GM04504 (cell line): ENCODE data around the gene SAMD11.
"Not testable (repeated sequence)": the region's sequence is repeated elsewhere in the genome, so short reads cannot be mapped to it uniquely, and the experiment has no call there.

Experiments used
- DNase-seq: peaks from one replicate; pipeline ENCODE4 v3.0.0-alpha.2; 2012; ENCODE audit warnings: low read depth

The SAMD11 gene

DNA sequence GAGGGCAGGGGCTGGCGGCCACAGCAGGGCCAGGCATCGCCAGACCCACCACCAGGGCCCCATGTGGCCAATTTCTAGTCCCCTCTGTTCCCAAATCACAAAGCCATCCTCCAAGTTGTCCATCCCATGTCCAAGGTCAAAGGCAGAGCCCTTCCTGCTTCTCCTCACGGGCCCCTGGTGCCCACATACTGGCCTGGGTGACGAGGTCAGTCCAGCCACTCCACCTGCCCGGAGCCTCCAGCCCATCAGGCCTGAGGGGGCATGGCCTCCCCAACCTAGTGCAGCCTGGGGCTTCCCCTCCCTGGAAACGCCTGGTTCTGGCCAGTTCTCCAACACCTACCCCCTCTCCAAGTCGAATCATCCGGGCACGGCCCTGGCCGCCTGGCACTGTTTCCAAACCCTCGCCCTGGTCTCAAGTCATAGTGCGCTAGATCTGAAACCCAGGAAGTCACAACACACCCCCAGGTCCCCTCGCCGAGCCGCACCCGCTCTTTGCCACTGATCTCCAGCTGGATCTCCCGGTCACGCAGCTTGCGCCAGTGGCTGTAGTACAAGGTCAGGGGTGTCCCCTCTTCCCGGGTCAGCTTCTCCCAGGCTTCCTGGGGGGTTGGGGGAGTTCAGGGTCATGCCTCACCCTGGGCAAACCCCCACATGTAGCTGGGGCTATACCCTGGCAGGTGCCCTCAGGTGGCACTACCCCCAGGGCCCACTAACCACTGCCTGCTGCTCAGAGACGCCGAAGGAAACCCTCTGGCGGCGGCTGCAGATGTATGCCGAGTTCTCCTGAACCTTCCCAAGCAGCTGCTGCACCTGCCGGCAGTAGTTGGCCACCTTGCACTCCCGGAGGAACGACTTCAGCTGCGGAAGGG, 22.2 kb downstream of the SAMD11 start:
- no peak for DNase-seq

GRCh38 chr1:946811-947210, 23.1 kb downstream of the SAMD11 start:
- DNase-seq: not testable (repeated sequence)

DNA sequence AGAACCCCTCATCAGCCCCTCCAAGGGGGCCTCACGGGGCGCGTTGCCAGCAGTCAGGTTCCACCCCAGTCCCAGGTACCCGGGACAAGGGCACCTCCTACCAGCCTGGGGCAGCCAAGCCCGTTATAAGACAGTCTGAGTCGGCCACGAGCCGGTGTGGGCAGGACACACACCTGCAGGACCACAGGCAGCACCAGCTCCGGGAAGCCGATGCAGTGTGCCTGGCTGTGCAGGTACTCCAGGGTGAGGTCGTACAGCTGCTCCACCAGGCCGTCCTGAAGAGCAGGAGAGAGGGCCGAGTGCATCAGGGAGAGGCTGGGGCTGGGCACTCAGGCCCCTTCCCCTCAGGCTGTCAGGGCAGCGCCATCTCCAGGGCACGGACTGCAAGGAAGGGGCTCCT, 24.2 kb downstream of the SAMD11 start:
- no peak for DNase-seq

- DNase-seq: no peak
Measured at GRCh38 chr1:950268-950667, 26.5 kb downstream of the SAMD11 start.

DNA sequence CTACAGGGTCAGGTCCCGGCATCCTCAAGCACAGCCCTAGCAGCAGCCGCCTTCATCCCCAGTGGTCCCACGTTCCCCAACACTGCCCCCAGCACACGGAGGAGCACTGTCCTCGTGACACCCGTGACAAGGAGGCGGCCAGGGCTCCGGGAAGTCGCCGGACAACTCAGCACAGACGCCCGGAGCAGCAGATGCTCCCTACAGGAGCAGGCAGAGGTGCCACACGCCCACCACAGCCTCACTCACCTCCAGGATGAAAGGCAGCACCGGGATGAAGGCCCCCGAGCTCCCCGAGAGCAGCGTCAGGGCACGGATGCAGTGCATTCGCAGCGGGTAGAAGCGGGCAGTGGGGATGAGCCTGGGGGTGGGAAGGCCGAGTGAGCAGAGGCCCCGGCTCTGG, 27.2 kb downstream of the SAMD11 start:
- DNase-seq: no peak

DNA sequence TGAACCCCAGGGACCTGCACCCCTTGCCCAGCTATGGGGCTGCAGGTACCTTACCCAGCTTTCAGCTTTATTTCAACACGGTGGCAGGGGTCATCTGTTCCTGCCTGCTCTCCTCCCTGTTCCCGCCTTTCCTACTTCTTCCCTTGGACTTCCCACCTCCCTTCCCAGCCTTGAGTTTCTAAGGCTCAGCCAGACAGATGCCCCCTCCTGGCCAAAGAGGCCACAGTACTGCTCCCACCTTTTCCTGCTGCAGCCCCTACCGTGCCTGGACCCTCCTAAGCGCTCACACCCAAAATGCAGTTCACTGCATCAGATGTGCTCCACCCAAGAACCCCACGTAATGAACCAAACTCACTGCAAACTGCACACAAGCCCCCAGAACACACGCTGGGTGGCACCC, 27.6 kb downstream of the SAMD11 start:
- no peak for DNase-seq

GRCh38 chr1:952201-952600, 28.5 kb downstream of the SAMD11 start:
- no peak for DNase-seq

DNA sequence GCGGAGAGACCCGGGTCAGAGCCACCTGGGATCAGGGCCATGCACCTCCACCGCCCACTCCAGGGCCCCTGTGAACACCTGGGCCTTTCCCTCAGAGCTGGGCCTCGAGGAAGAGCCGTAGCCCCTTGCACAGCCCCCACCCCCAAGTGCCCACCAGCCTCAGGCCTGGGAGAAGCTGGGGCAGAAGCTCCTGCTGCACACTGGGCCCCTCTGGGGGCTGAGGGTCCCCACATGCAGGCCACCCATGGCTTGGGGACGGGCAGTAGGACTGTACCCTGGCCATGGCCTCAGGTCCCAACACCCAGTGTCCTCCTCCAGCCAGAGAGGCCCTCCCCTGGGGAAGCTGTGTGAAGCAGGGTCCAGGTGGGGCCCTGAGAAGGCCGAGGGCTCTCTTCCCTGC, 28.9 kb downstream of the SAMD11 start:
- no peak for DNase-seq

- no peak for DNase-seq
Measured at GRCh38 chr1:953524-954320, 30.0 kb downstream of the SAMD11 start.

GRCh38 chr1:954927-955326, 31.2 kb downstream of the SAMD11 start:
- DNase-seq: no peak

DNA sequence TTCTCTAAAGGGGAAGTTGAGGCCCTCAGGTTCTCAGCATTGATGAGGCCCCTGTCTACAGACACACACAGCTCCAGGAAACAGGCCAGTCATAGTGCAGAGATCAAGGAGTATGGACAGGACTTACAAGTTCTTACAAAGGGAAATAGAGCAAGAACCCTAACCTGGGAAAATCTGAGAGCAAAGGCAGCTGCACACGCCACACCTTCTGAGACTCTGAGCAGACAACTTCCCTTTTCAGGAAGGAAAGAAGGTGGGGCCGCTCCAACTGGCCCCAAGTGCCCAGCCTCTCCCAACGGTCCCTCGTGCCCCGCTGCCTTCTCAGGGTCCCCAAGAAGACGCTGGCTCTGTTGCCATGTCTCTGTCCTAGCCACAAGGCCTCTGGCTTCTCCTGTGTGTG, 31.8 kb downstream of the SAMD11 start:
- DNase-seq: no peak

DNA sequence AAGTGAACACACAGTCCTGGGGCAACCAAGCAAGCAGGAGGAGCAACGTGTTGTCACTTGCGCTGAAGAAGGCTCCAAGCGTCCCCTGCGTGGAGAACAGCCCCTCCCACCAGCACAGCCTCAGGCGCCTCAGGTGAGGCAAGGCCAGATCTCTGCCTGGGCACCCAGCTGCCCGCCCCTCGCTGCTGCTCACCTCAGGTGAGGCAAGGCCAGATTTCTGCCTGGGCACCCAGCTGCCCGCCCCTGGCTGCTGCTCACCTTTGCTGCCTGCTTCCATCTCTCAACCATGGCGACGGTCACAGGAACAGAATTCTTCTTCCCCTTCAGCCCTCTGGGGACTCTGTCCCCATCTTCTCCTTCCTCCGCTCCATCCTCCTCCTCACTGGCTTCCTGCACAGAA, 32.9 kb downstream of the SAMD11 start:
- no peak for DNase-seq

DNA sequence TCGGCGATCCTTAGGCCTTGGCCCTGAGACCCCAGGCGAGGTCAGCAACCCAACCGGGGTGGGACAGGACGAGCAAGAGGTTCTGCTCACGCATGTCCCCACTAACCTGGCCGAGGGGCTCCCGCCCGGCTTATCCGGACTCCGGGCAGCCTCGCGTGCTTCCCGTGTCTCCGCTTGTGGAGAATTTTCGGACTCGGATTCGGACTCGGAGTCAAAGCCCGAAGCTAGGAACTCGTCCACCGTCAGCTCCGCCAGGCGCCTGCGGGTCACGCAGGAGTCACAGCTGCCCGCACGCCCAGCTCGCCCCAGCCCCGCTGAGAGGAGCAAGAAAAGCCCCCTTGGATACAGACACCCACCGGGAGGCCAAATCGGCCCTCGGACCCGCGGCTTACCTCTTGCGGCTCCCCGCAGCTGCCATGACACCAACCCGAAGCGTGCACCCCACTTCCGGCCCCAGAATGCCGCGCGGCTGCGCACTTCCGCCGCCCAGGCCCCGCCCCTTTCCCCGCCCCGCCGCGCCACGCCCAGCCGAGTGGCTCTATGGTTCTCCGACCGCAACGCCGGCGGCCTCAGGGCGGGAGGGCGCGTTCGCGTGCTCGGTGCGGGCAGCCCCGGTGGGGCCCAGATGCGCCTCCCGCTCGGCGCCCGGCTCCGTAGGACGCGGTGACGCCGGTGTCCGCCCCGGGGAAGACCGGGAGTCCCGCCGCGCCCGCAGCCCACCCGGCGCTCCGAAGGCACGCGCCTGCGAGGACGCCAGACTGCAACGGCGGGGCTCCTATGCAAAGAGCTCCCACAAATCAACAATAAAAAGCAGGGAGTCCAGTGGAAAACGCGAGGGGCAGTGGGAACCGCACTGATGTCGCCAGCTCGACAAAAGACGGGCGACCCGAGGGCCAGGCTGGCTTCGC, 35.4 kb downstream of the SAMD11 start, which contains the start of gene NOC2L:
TSS of gene NOC2L (minus strand) at position 434 of the 908 bp plus-strand sequence. CDS start at position 418, 16 bp downstream.
- peak; percentile 71 for DNase-seq

GRCh38 chr1:959731-960362, 36.1 kb downstream of the SAMD11 start:
- no peak for DNase-seq

GRCh38 chr1:960363-961131, 36.8 kb downstream of the SAMD11 start, which contains the start of gene KLHL17:
Gene KLHL17 (plus strand): TSS chr1:960584. CDS start chr1:960694, 110 bp downstream.
- DNase-seq: no peak

DNA sequence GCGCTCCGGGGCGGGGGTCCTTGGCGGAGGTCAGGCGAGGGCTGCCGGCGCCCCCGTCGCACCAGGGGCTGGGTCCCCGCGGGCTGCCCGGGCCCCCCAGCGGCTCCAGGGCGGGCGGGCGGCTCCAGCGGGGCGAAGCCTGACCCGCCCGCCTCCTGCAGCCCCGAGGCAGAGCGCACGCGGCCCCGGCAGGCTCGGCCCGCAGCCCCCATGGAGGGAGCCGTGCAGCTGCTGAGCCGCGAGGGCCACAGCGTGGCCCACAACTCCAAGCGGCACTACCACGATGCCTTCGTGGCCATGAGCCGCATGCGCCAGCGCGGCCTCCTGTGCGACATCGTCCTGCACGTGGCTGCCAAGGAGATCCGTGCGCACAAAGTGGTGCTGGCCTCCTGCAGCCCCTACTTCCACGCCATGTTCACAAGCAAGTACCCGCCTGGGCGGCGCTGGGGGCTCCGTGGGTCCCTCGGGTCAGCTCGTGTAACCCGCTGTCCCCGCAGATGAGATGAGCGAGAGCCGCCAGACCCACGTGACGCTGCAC, 37.5 kb downstream of the SAMD11 start:
- DNase-seq: no peak

- no peak for DNase-seq
Measured at GRCh38 chr1:962381-963300, 38.9 kb downstream of the SAMD11 start.

DNA sequence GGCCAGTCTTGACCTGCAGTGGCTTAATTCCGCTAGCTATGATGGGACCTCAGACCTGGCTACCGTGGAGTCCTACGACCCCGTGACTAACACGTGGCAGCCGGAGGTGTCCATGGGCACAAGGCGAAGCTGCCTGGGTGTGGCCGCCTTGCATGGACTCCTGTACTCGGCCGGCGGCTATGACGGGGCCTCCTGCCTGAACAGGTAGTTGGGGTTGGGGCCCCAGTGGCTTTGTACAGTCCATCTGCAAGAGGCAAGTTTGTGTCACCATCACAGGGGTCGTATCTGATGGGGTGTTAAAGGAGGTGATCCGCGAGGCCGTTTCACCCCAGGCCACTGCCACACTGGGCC, 39.6 kb downstream of the SAMD11 start:
- no peak for DNase-seq

- no peak for DNase-seq
Measured at GRCh38 chr1:963746-964525, 40.2 kb downstream of the SAMD11 start.
